ENCODE measurements around the gene CEP128. TPM values are rescaled to one million over a fixed set of nuclear protein-coding genes. Genes with fewer than 3 reads are reported as not detected.

The CEP128 gene
- total and polyA plus RNA-seq, 2 experiments from 2014 or later: 2.4 to 5.2 TPM

DNA sequence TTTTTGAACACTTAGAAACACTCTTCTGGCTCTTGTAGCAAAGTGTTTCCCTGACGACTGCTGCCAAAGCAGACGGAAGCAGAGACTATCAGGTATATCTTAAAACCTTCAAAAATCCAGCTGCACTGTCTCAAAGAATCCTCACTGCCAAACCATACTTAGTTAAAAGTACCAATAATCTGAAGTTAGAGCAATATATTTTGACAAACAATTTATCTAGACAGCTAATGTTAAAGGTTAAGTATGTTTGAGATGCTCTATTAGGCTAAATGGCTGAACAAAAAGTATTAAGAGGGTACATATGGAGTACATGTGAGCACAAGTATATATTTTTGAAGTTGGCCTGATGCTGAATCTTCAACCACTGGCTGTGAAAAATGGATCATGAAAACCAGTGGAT lies 398.3 kb downstream of the CEP128 start:
- TF ChIP-seq EZH2 (IDR thresholded peaks at IDR 0.05; ENCODE audit: insufficient read depth, poor library complexity, severe bottlenecking): no peak
- TF ChIP-seq EZH2phosphoT487 (IDR thresholded peaks at IDR 0.05; ENCODE audit: insufficient read depth, low read depth): no peak
- no peaks in the 10 kb centered on the region for H3K4me1 ChIP-seq (ENCODE audit: insufficient read depth)
- H2AFZ ChIP-seq: no peak overlapping the region
- H3K9ac ChIP-seq: no peak overlapping the region
- no peak overlapping the region for H3K4me3 ChIP-seq
- no peaks in the 10 kb centered on the region for H3K27me3 ChIP-seq (replicated peaks; ENCODE audit: insufficient read depth)
- no peaks in the 10 kb centered on the region for H3K36me3 ChIP-seq (ENCODE audit: low read depth)
- H4K20me1 ChIP-seq (ENCODE audit: insufficient read depth): no peaks in the 10 kb centered on the region
- H3K9me2 ChIP-seq (ENCODE audit: insufficient read depth): no peaks in the 10 kb centered on the region
- H3K27ac ChIP-seq: no peak overlapping the region
- no peaks in the 10 kb centered on the region for H3K9me3 ChIP-seq (ENCODE audit: low read depth)
- in situ Hi-C loops (cut with MboI): no loop called here
- no peak overlapping the region for H3K4me2 ChIP-seq (ENCODE audit: unreplicated experiment)
- no peaks in the 10 kb centered on the region for H3K79me2 ChIP-seq (ENCODE audit: insufficient read depth)
- no peak for DNase-seq
- H3F3A ChIP-seq (ENCODE audit: insufficient read depth): no peaks in the 10 kb centered on the region
- 98 to 99% methylated on average over 2 of the region's 2 CpGs for WGBS, 2 experiments (ENCODE audit: low coverage in 1 of 2, low lambda C conversion rate in 2 of 2, missing lambda C conversion rate in 2 of 2)

DNA sequence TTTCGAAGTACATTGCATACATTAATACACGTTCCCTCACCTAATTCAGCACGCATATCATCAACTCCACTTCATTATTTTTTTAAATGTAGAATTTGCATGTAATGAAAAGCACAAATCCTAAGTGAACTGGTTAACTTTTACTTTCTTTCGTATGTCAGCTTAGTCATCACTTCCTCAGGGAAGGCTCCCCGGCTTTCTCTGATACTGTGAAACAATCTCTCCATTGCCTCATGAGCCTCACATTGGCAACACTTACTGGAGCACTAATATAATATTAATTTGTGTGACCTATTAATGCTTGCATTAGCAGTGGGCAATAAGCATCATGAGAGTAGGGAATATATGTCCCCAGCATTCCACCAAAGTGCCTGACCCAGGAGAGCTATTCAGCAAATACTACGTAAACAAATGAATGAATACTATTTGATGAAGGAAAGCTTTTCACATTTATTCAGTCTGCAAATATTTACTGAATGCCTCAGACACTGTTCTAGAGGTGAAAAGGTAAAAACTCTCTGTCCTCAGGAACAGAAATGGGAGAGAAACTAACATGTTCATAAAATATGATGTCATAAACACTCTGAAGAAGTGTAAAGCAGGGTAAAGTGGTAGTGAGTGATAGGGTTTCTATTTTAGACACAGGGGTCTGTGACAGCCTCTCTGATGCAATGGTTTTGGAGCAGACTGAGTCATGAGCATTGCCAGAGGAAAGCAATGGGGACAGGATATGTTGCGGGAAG lies 402.7 kb downstream of the CEP128 start:
- in situ Hi-C loops (cut with MboI): no loop called here
- Histone ChIP-seq H3K4me1 (ENCODE audit: insufficient read depth) (no peaks in the 10 kb centered on the region), H3K9me3 (ENCODE audit: low read depth) (no peaks in the 10 kb centered on the region), H3K4me2 (ENCODE audit: unreplicated experiment) (no peak overlapping the region), H3F3A (ENCODE audit: insufficient read depth) (no peaks in the 10 kb centered on the region), H3K36me3 (ENCODE audit: low read depth) (no peaks in the 10 kb centered on the region), H3K27me3 (replicated peaks; ENCODE audit: insufficient read depth) (no peaks in the 10 kb centered on the region), H3K79me2 (ENCODE audit: insufficient read depth) (no peaks in the 10 kb centered on the region), H3K9ac (no peak overlapping the region), H3K9me2 (ENCODE audit: insufficient read depth) (no peaks in the 10 kb centered on the region), H4K20me1 (ENCODE audit: insufficient read depth) (no peaks in the 10 kb centered on the region), H3K27ac (no peak overlapping the region), H3K4me3 (no peak overlapping the region), H2AFZ (no peak overlapping the region)
- WGBS, 2 experiments (ENCODE audit: low coverage in 1 of 2, low lambda C conversion rate in 2 of 2, missing lambda C conversion rate in 2 of 2): 93% methylated on average over 7 of the region's 7 CpGs
- DNase-seq: no peak
- TF ChIP-seq EZH2 (IDR thresholded peaks at IDR 0.05; ENCODE audit: insufficient read depth, poor library complexity, severe bottlenecking): no peak
- TF ChIP-seq EZH2phosphoT487 (IDR thresholded peaks at IDR 0.05; ENCODE audit: insufficient read depth, low read depth): no peak

DNA sequence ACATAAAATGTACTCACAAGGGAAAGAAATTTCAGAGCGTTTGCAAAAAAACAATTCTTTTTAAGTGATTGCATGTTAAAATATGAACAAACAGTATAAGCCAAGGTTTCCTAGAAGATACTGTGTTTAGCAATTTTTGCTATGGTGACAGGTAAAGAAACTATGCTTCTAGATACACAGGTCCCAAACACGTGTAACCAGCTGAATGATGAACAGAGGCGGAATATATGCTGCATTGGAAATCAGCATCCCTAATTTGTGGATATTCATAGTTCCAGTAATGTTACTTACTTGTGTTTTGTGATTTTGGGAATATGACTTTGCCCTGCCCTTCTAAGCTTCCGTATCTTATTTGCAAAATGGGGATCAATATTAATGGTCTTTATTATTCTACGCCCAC lies 403.9 kb downstream of the CEP128 start:
- DNase-seq: no peak
- Histone ChIP-seq H3K27ac (no peak overlapping the region), H2AFZ (no peak overlapping the region), H3K79me2 (ENCODE audit: insufficient read depth) (no peaks in the 10 kb centered on the region), H3K9ac (no peak overlapping the region), H3K27me3 (replicated peaks; ENCODE audit: insufficient read depth) (no peaks in the 10 kb centered on the region), H3K9me3 (ENCODE audit: low read depth) (no peaks in the 10 kb centered on the region), H3K36me3 (ENCODE audit: low read depth) (no peaks in the 10 kb centered on the region), H3K9me2 (ENCODE audit: insufficient read depth) (no peaks in the 10 kb centered on the region), H3K4me1 (ENCODE audit: insufficient read depth) (no peaks in the 10 kb centered on the region), H3F3A (ENCODE audit: insufficient read depth) (no peaks in the 10 kb centered on the region), H3K4me3 (no peak overlapping the region), H3K4me2 (ENCODE audit: unreplicated experiment) (no peak overlapping the region), H4K20me1 (ENCODE audit: insufficient read depth) (no peaks in the 10 kb centered on the region)
- TF ChIP-seq EZH2phosphoT487 (IDR thresholded peaks at IDR 0.05; ENCODE audit: insufficient read depth, low read depth): no peak
- no peak for TF ChIP-seq EZH2 (IDR thresholded peaks at IDR 0.05; ENCODE audit: insufficient read depth, poor library complexity, severe bottlenecking)
- in situ Hi-C loops (cut with MboI): no loop called here
- WGBS, 2 experiments (ENCODE audit: low coverage in 1 of 2, low lambda C conversion rate in 2 of 2, missing lambda C conversion rate in 2 of 2): 97 to 98% methylated on average over 5 of the region's 5 CpGs

DNA sequence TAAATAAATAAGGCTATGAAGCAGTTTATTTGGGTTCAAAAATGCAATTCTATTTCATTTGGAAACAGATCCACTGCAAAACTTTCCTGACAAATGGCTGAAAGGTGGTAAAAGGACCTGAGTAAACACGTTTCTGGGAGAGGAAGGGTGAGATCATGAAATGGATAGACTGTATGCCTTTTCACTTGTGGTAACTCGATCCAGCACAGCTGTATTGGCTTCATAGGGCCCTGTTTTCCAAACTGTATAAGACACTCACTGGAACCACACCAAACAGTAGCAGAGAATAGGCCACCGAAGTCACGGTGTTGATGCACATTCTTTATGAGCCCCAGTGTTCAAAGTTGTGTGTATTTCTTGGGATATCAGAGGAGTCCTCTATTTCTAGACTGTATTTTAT lies 405.1 kb downstream of the CEP128 start:
- no peaks in the 10 kb centered on the region for H3K27me3 ChIP-seq (replicated peaks; ENCODE audit: insufficient read depth)
- H3K4me1 ChIP-seq (ENCODE audit: insufficient read depth): no peaks in the 10 kb centered on the region
- H2AFZ ChIP-seq: no peak overlapping the region; the same call in 1 of the 2 replicates
- in situ Hi-C loops (cut with MboI): no loop called here
- no peaks in the 10 kb centered on the region for H3K9me2 ChIP-seq (ENCODE audit: insufficient read depth)
- H3F3A ChIP-seq (ENCODE audit: insufficient read depth): no peaks in the 10 kb centered on the region
- DNase-seq: no peak
- no peaks in the 10 kb centered on the region for H3K79me2 ChIP-seq (ENCODE audit: insufficient read depth)
- no peak overlapping the region for H3K4me2 ChIP-seq (ENCODE audit: unreplicated experiment)
- no peak overlapping the region for H3K4me3 ChIP-seq
- H3K9me3 ChIP-seq (ENCODE audit: low read depth): no peaks in the 10 kb centered on the region
- WGBS, 2 experiments (ENCODE audit: low coverage in 1 of 2, low lambda C conversion rate in 2 of 2, missing lambda C conversion rate in 2 of 2): 47% methylated on average over 4 of the region's 4 CpGs
- no peak overlapping the region for H3K27ac ChIP-seq
- no peak overlapping the region for H3K9ac ChIP-seq
- H3K36me3 ChIP-seq (ENCODE audit: low read depth): no peaks in the 10 kb centered on the region
- TF ChIP-seq EZH2phosphoT487 (IDR thresholded peaks at IDR 0.05; ENCODE audit: insufficient read depth, low read depth): no peak
- no peak for TF ChIP-seq EZH2 (IDR thresholded peaks at IDR 0.05; ENCODE audit: insufficient read depth, poor library complexity, severe bottlenecking)
- H4K20me1 ChIP-seq (ENCODE audit: insufficient read depth): no peaks in the 10 kb centered on the region
